Testis (tissue), 2 donors: ENCODE results near the gene EFCAB7.

Source experiments
- CTCF ChIP-seq, 3 experiments: fragments of 450-650 bp in 2 of 3; fragments of 200-600 bp in 1 of 3; sonication (generic) in 1 of 3; IDR thresholded peaks; one replicate each; pipeline ENCODE4 v1.5.1; 2016 to 2019; ENCODE audit warnings: antibody characterized with exemption in 3 of 3, mild to moderate bottlenecking in 2 of 3, moderate library complexity in 1 of 3
- POLR2A ChIP-seq: fragments of 450-650 bp; IDR thresholded peaks from one replicate; pipeline ENCODE4 v1.6.1; 2017; ENCODE audit warnings: antibody characterized with exemption, mild to moderate bottlenecking, moderate library complexity

DNA sequence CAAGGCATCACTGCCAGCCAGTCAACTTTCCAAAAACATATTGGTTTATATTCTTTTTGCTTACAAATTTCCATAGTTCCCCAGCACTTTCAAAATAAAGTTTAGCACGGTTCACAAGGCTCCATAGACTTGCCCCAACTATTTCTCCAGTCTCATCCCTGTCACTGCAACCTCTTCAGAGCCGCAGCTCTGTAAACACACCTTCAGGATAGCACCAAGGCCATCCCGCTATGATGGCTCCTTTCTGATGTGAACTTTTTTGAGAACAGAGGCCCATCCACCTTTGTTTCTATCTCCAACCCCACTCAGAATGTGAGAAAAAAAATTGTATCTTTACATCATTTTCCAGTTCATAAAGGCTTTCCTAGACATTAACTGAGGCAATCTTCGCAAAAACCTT, 96.2 kb downstream of the EFCAB7 start:
- no peak for TF ChIP-seq CTCF (IDR thresholded peaks at IDR 0.05)
- TF ChIP-seq POLR2A = no peak
